Common myeloid progenitor, CD34-positive (primary cell): Measurements from ENCODE around the gene CERS3.

Source experiments
- CTCF ChIA-PET: fragments of 350-600 bp; sonication (Branson Sonifier 250); formaldehyde crosslinking; loops from one replicate; lab custom pipeline; 2021; ENCODE audit warnings: antibody characterized with exemption; lab: Charles Lee
- POLR2A ChIA-PET: fragments of 350-600 bp; sonication (Branson Sonifier 250); formaldehyde crosslinking; loops from one replicate; lab custom pipeline; 2021; ENCODE audit warnings: antibody characterized with exemption; lab: Charles Lee
- DNase-seq, 3 donors: peaks; one replicate each; pipeline versions ENCODE4 v3.0.0 to v3.0.0-alpha.2; 2013
- H3K27ac ChIP-seq, 2 experiments: 1 replicate in 1 of 2; 2 replicates in 1 of 2; pipeline ENCODE4 v1.7.0; 2013; ENCODE audit warnings: inconsistent platforms in 2 of 2, low read length in 2 of 2, mild to moderate bottlenecking in 2 of 2, low read depth in 1 of 2, moderate library complexity in 1 of 2; ENCODE audit not compliant: severe bottlenecking in 2 of 2, insufficient read depth in 1 of 2, poor library complexity in 1 of 2
- H3K27me3 ChIP-seq, 5 experiments: replicated peaks in 2 of 5; 1 replicate in 3 of 5; 2 replicates in 2 of 5; pipeline versions ENCODE4 v1.6.1 to v1.7.0; 2013; ENCODE audit warnings: low read length in 4 of 5, mild to moderate bottlenecking in 2 of 5, moderate library complexity in 2 of 5, inconsistent platforms in 1 of 5; ENCODE audit not compliant: insufficient read depth in 5 of 5, control insufficient read depth in 4 of 5
- H3K36me3 ChIP-seq, 4 experiments: 1 replicate in 2 of 4; 2 replicates in 2 of 4; pipeline versions ENCODE4 v1.6.1 to v1.7.0; 2013; ENCODE audit warnings: low read length in 3 of 4, control low read depth in 1 of 4, mild to moderate bottlenecking in 1 of 4; ENCODE audit not compliant: control insufficient read depth in 4 of 4, insufficient read depth in 4 of 4
- H3K4me1 ChIP-seq, 4 experiments: 1 replicate in 3 of 4; 2 replicates in 1 of 4; pipeline versions ENCODE4 v1.6.1 to v1.7.1; 2013; ENCODE audit warnings: low read length in 3 of 4, mild to moderate bottlenecking in 3 of 4, control low read depth in 1 of 4, inconsistent platforms in 1 of 4, moderate library complexity in 1 of 4; ENCODE audit not compliant: control insufficient read depth in 4 of 4, insufficient read depth in 4 of 4; ENCODE audit errors: control extremely low read depth in 1 of 4
- H3K4me3 ChIP-seq, 7 experiments: 1 replicate in 4 of 7; 2 replicates in 3 of 7; pipeline versions ENCODE4 v1.5.1 to v1.7.0; 2013; ENCODE audit warnings: mild to moderate bottlenecking in 7 of 7, low read length in 6 of 7, moderate library complexity in 6 of 7, inconsistent platforms in 2 of 7, low read depth in 2 of 7, control low read depth in 1 of 7; ENCODE audit not compliant: insufficient read depth in 4 of 7, control insufficient read depth in 1 of 7; ENCODE audit errors: extremely low read depth in 1 of 7
- H3K9me3 ChIP-seq, 5 experiments: 1 replicate in 4 of 5; 2 replicates in 1 of 5; pipeline versions ENCODE4 v1.6.1 to v1.7.1; 2013; ENCODE audit warnings: low read length in 4 of 5, mild to moderate bottlenecking in 2 of 5, inconsistent platforms in 1 of 5, low read depth in 1 of 5, moderate library complexity in 1 of 5; ENCODE audit not compliant: control insufficient read depth in 4 of 5, insufficient read depth in 2 of 5; ENCODE audit errors: control extremely low read depth in 1 of 5
- WGBS: methylation state at CpG from one replicate; pipeline ENCODE4 v1.1.5; 2013; ENCODE audit not compliant: insufficient coverage; 5-methylcytosine and 5-hydroxymethylcytosine counted together

CERS3 gene

DNA sequence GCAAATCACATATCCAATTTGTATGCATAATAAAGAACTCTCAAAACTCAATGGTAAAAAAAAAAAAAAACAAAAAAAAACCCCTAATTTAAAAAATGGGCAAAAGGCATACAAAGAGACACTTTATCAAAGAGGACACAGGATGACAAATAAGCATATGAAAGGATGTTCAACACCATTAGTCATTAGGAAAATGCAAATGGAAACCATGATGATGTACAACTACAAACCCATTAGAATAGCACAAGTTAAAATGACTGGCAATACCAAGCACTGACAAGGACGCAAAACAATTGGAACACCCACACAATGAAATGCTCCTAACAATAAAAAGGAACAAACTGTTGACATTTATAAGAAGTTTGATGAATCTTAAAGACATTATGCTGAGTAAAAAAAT, 123.6 kb downstream of the CERS3 start:
- Histone ChIP-seq H3K9me3 (peaks cover 0 to 5% (median 0%) of the 10 kb centered on the region in 5 experiments), H3K4me1 (peaks cover 0 to 2% (median 0%) of the 10 kb centered on the region in 4 experiments), H3K27me3 (peaks cover 0 to 2% (median 0%) of the 10 kb centered on the region in 5 experiments), H3K36me3 (no peaks in the 10 kb centered on the region), H3K4me3 (no peak overlapping the region), H3K27ac (no peak overlapping the region)
- no peak for DNase-seq
- CTCF ChIA-PET = no interaction called here
- no CpG with 5 or more reads among the region's 1 CpG for WGBS
- POLR2A ChIA-PET = no interaction called here

DNA sequence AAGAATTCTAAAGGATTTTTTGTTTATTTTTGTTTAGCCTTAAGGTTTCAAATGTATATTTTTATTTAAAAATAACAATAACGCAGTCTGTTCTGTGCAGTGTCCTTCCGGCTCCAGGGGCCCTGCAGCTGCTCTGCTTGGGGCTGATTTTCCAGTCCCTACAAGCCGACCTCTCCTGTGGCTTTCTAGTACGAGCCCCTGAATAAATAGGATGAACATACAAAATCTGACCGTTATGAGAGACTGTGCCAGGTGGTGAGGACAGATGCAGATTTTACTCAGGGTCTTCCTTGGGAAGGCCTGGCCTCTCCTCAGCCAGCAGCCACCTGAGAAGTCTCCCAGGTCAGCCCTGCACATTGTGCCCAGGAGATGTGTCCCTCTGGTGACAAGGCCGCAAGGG, 127.8 kb downstream of the CERS3 start:
- H3K9me3 ChIP-seq = peaks cover 0 to 2% (median 0%) of the 10 kb centered on the region in 5 experiments
- H3K27me3 ChIP-seq = peaks cover 0 to 4% (median 2%) of the 10 kb centered on the region in 5 experiments
- ChIA-PET POLR2A (no interaction called here), CTCF (interaction anchor here (1.0 kb wide), 1 partner anchor 9 kb away, joined by 3 read pairs; no protein-coding TSS in a partner anchor)
- no peaks in the 10 kb centered on the region for H3K36me3 ChIP-seq
- DNase-seq = no peak
- no peak overlapping the region for H3K4me3 ChIP-seq
- 95% methylated on average over 4 of the region's 6 CpGs for WGBS
- H3K4me1 ChIP-seq = peaks cover 0 to 6% (median 0%) of the 10 kb centered on the region in 4 experiments
- H3K27ac ChIP-seq = no peak overlapping the region

DNA sequence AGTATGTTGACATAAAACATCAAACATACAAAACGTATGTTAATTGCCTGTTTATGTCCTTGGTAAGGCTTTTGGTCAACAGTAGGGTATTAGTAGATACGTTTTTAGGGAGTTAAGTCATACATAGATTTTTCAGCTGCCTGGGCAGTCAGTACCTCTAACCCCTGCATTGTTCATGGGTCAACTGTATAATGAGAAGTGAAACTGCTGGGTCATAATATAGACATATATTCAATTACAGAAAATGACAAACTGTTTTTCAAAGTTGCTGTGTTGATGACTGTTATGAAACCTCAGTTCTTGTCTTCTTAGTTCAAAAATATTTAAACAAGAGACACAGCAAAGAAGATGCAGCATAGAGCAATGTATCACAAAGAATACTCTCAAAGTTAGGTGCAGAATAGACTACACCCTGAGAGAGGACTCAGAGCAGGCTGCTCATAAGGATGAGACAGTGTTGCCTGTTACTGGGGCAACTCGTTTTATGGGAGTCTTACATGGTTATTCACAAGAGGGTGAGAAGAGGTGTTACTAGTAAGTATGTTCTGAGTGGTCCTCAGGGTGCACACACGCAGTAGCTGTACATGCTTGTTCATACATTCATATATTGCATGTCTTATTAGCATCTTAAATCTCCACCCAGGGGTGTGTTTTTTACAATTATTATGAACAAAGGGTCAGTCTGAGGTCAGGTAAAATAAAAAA, 133.9 kb downstream of the CERS3 start:
- Histone ChIP-seq H3K4me1 (peaks cover 0 to under 1% (median 0%) of the 10 kb centered on the region in 4 experiments), H3K4me3 (no peak overlapping the region), H3K27me3 (peaks cover 0 to 3% (median under 1%) of the 10 kb centered on the region in 5 experiments), H3K27ac (no peak overlapping the region), H3K36me3 (no peaks in the 10 kb centered on the region), H3K9me3 (peaks cover 0 to 2% (median 0%) of the 10 kb centered on the region in 5 experiments)
- CTCF ChIA-PET = no interaction called here
- POLR2A ChIA-PET = no interaction called here
- WGBS = 67% methylated on average over 1 of the region's 4 CpGs
- no peak for DNase-seq

DNA sequence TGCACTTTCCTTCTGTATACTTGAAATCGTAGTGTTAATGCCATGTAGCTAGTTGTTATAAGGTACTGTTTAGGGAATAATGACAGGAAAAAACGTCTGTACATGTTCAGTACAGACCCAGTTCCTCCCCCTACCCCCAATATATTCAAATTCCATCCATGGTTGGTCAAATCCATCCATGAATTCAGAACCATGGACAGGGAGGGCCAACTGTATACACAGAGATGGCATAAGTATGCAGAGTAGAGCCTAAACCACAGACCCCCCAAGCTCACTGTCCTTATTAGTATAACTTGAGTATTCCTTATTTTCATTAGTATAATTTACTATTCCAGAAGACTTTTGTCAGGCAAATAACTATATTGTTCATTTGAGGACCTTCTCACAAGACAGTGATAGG, 135.7 kb downstream of the CERS3 start:
- Histone ChIP-seq H3K4me3 (no peak overlapping the region), H3K4me1 (no peaks in the 10 kb centered on the region), H3K27ac (no peak overlapping the region), H3K36me3 (no peaks in the 10 kb centered on the region), H3K27me3 (peaks cover 0 to 3% (median 0%) of the 10 kb centered on the region in 5 experiments), H3K9me3 (peaks cover 0 to 5% (median 1%) of the 10 kb centered on the region in 5 experiments)
- ChIA-PET POLR2A (no interaction called here), CTCF (no interaction called here)
- no peak for DNase-seq
- WGBS = no CpG with 5 or more reads among the region's 2 CpGs

DNA sequence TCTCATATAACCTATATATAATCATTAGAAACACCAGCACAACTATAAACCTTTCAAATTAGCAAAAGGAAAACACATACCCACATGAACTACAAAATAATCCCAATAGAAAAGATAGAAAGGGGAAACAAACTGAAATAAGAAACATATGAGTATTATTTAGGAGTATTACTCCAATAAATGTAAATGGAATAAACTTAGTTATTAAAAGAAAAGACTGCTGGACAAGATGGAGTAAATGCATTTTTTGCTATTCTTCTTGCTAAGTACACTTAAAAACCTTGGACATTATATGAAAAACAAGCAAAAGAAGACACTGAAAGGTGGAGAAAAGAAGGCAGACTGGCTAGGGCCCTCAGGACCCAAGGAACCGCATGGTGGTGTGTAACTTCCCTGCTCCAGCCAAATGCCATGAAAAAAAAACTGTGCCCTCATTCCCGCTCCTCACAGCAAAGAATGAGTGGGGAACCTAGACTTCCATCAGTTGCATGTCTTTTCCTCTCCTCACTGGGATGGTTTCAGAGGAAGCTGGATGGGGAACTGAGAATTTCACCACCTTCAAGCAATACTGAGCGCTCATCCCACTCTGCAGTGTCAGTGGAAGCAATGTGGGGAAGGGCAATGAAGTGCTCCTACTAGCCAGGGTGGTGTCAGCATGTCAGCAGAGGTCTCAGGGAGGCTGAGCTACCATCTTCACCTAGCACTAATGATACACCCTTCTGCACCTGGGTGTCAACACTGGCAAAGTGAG, 143.3 kb downstream of the CERS3 start:
- peaks cover 0 to 28% (median 18%) of the 10 kb centered on the region in 5 experiments for H3K9me3 ChIP-seq
- 94% methylated on average over 3 of the region's 3 CpGs for WGBS
- H3K27ac ChIP-seq = no peak overlapping the region
- no peaks in the 10 kb centered on the region for H3K4me1 ChIP-seq
- POLR2A ChIA-PET = no interaction called here
- H3K4me3 ChIP-seq = no peak overlapping the region
- H3K36me3 ChIP-seq = no peaks in the 10 kb centered on the region
- CTCF ChIA-PET = no interaction called here
- no peak for DNase-seq
- H3K27me3 ChIP-seq = peaks cover 0 to 2% (median 0%) of the 10 kb centered on the region in 5 experiments

DNA sequence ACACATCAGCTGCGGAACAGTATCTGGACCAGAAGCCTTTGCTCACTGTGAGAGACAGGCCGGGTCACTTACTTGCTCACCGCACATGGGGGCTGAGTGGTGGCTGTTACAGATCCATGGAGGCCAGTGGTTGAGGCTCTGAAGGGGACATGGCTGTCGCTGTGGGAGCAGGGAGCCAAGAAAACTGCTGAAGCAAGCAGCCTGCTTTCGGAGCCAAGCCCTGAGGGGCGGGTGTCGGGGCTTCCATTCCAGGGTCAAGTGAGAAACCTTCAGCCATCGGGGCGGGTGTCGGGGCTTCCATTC, 144.7 kb downstream of the CERS3 start:
- DNase-seq = no peak
- POLR2A ChIA-PET = no interaction called here
- CTCF ChIA-PET = interaction anchor here (0.7 to 1.1 kb wide), 2 partner anchors 16 to 34 kb away, joined by 3 to 9 read pairs; no protein-coding TSS in a partner anchor
- Histone ChIP-seq H3K36me3 (no peaks in the 10 kb centered on the region), H3K9me3 (peaks cover 0 to 28% (median 18%) of the 10 kb centered on the region in 5 experiments), H3K27ac (no peak overlapping the region), H3K27me3 (peaks cover 0 to 2% (median 0%) of the 10 kb centered on the region in 5 experiments), H3K4me3 (no peak overlapping the region), H3K4me1 (no peaks in the 10 kb centered on the region)
- WGBS = 86% methylated on average over 10 of the region's 10 CpGs
